ENCODE data around the gene MPZ.
"Not testable (repeated sequence)": the region's sequence is repeated elsewhere in the genome, so short reads cannot be mapped to it uniquely, and the experiment has no call there.

The MPZ gene

GRCh38 chr1:161315841-161316674, 6.3 kb upstream of the MPZ start:
- H3K36me3 ChIP-seq (ENCODE audit: insufficient read depth, low read length); H2AFZ ChIP-seq (ENCODE audit: low read length, unreplicated experiment); H3K27ac ChIP-seq (ENCODE audit: low read depth, low read length); H3K4me3 ChIP-seq (ENCODE audit: low read depth, low read length); H3K27me3 ChIP-seq (ENCODE audit: insufficient read depth, low read length); H3K4me1 ChIP-seq (ENCODE audit: control insufficient read depth, insufficient read depth, low read length, unreplicated experiment): not testable (repeated sequence)
- peaks cover 26% of the 10 kb centered on the region for H3K79me2 ChIP-seq (ENCODE audit: control insufficient read depth, insufficient read depth, low read length, unreplicated experiment)

- Histone ChIP-seq H3K36me3 (ENCODE audit: insufficient read depth, low read length) (no peaks in the 10 kb centered on the region), H3K4me3 (ENCODE audit: low read depth, low read length) (peak within 1 kb of the TSS; percentile 83), H3K79me2 (ENCODE audit: control insufficient read depth, insufficient read depth, low read length, unreplicated experiment) (peaks cover 21% of the 10 kb centered on the region), H3K4me1 (ENCODE audit: control insufficient read depth, insufficient read depth, low read length, unreplicated experiment) (peaks cover 9% of the 10 kb centered on the region), H3K27me3 (ENCODE audit: insufficient read depth, low read length) (no peaks in the 10 kb centered on the region), H2AFZ (ENCODE audit: low read length, unreplicated experiment) (peak within 1 kb of the TSS; percentile 83), H3K27ac (ENCODE audit: low read depth, low read length) (peak within 1 kb of the TSS; percentile 78)
Observed at GRCh38 chr1:161314201-161314981, 4.6 kb upstream of the MPZ start, which contains the start of gene SDHC. Gene SDHC (plus strand): TSS chr1:161314381. CDS start chr1:161314406, 25 bp downstream.

- Histone ChIP-seq H3K27ac (ENCODE audit: low read depth, low read length) (peak overlapping the region; percentile 78; the same call in 1 of the 2 replicates), H3K4me3 (ENCODE audit: low read depth, low read length) (peak overlapping the region; percentile 83), H3K4me1 (ENCODE audit: control insufficient read depth, insufficient read depth, low read length, unreplicated experiment) (peaks cover 11% of the 10 kb centered on the region), H3K27me3 (ENCODE audit: insufficient read depth, low read length) (no peaks in the 10 kb centered on the region), H3K79me2 (ENCODE audit: control insufficient read depth, insufficient read depth, low read length, unreplicated experiment) (peaks cover 20% of the 10 kb centered on the region), H3K36me3 (ENCODE audit: insufficient read depth, low read length) (no peaks in the 10 kb centered on the region), H2AFZ (ENCODE audit: low read length, unreplicated experiment) (peak overlapping the region; percentile 83)
Observed at GRCh38 chr1:161313554-161314200, 3.9 kb upstream of the MPZ start.

DNA sequence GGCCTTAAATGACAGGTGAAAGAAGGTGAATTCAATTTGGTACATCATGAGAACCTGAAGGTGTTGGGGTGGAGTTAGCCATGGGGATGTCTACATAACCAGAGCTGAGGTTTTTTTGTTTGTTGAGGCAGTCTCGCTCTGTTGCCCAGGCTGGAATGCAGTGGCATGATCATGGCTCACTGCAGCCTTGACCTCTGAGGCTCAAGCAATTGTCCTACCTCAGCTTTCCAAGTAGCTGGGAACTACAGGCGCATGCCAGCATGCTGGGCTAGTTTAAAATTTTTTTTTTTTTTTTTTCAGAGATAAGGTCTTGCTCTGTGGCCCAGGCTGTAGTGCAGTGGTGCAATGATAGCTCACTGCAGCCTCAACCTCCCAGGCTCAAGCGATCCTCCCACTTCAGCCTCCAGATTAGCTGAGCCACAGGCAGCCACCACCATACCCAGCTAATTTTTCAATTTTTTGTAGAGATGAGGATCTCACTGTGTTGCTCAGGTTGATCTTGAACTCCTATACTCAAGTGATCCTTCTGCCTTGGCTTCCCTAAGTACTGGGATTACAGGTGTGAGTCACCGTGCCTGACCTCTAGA, 1.9 kb upstream of the MPZ start:
- Histone ChIP-seq H3K79me2 (ENCODE audit: control insufficient read depth, insufficient read depth, low read length, unreplicated experiment) (peaks cover 17% of the 10 kb centered on the region), H3K36me3 (ENCODE audit: insufficient read depth, low read length) (no peaks in the 10 kb centered on the region), H3K4me3 (ENCODE audit: low read depth, low read length) (no peak overlapping the region), H3K27ac (ENCODE audit: low read depth, low read length) (no peak overlapping the region), H2AFZ (ENCODE audit: low read length, unreplicated experiment) (no peak overlapping the region), H3K27me3 (ENCODE audit: insufficient read depth, low read length) (no peaks in the 10 kb centered on the region), H3K4me1 (ENCODE audit: control insufficient read depth, insufficient read depth, low read length, unreplicated experiment) (peaks cover 31% of the 10 kb centered on the region)

DNA sequence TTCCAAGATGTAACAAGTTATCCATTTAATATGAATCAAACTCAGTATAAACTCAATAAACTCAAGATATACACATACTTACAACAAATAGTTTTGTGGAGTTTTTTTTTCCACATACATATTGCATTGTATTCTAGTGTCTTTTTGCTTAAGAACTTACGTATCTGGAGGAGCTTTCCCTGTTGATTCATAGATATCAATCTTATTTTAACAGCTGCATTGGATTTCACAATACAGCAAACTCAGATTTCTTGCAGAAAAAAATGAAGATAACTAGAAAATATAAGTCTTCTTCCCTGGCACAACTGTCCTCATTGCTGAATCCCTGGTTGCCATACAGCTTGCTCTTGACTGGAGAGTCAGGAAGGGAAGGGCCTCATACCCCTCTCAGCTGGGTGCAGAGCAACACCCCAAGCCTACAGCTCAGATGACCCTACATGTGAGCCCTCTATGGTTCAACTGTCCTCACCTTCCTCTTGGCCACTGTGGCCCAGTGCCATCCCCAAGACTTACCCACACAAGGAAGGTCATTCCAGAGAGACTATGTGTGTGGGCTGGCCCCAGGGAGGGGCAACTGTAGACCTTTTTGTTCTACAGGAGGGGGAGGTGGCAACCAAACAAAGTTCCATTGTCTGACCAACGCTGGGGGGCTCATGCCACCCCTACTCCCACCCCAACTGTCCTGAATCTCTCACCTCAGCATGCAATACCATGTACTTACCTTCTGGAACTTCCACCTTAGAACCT, 1.7 kb downstream of the MPZ start:
- H3K4me1 ChIP-seq (ENCODE audit: control insufficient read depth, insufficient read depth, low read length, unreplicated experiment): peaks cover 45% of the 10 kb centered on the region
- H3K4me3 ChIP-seq (ENCODE audit: low read depth, low read length): peak overlapping the region; percentile 4; the same call in 1 of the 2 replicates
- peak overlapping the region; percentile 67 for H3K27ac ChIP-seq (ENCODE audit: low read depth, low read length)
- no peaks in the 10 kb centered on the region for H3K27me3 ChIP-seq (ENCODE audit: insufficient read depth, low read length)
- H3K36me3 ChIP-seq (ENCODE audit: insufficient read depth, low read length): no peaks in the 10 kb centered on the region
- peak overlapping the region; percentile 2 for H2AFZ ChIP-seq (ENCODE audit: low read length, unreplicated experiment)
- H3K79me2 ChIP-seq (ENCODE audit: control insufficient read depth, insufficient read depth, low read length, unreplicated experiment): peaks cover 12% of the 10 kb centered on the region

DNA sequence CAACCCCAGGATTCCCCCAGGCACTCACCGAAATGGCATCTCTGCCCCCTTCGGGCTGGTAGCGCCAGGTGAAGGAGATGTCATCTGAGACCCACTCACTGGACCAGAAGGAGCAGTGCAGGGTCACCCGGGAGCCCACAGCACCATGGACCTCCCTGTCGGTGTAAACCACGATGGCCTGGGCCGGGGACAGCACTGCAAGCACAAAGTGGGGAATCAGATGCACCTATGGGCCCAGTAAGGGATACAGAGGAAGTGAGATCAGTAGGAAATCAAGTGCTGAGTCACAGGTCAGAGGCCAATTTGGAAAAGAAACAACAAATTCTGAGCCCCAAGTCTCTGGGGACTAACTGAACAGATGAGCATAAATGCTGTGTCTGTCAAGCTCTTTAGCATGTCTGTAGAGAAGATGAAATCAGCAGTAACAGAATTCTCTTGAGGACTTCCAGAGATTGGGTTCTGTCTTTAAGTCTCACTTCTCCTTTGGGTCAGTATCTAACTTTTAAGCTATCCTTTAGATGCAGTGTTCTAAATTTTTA, 2.5 kb downstream of the MPZ start:
- Histone ChIP-seq H2AFZ (ENCODE audit: low read length, unreplicated experiment) (no peak overlapping the region), H3K4me1 (ENCODE audit: control insufficient read depth, insufficient read depth, low read length, unreplicated experiment) (peaks cover 45% of the 10 kb centered on the region), H3K79me2 (ENCODE audit: control insufficient read depth, insufficient read depth, low read length, unreplicated experiment) (peaks cover 12% of the 10 kb centered on the region), H3K4me3 (ENCODE audit: low read depth, low read length) (peak overlapping the region; percentile 84), H3K27me3 (ENCODE audit: insufficient read depth, low read length) (no peaks in the 10 kb centered on the region), H3K27ac (ENCODE audit: low read depth, low read length) (peak overlapping the region; percentile 67), H3K36me3 (ENCODE audit: insufficient read depth, low read length) (no peaks in the 10 kb centered on the region)

DNA sequence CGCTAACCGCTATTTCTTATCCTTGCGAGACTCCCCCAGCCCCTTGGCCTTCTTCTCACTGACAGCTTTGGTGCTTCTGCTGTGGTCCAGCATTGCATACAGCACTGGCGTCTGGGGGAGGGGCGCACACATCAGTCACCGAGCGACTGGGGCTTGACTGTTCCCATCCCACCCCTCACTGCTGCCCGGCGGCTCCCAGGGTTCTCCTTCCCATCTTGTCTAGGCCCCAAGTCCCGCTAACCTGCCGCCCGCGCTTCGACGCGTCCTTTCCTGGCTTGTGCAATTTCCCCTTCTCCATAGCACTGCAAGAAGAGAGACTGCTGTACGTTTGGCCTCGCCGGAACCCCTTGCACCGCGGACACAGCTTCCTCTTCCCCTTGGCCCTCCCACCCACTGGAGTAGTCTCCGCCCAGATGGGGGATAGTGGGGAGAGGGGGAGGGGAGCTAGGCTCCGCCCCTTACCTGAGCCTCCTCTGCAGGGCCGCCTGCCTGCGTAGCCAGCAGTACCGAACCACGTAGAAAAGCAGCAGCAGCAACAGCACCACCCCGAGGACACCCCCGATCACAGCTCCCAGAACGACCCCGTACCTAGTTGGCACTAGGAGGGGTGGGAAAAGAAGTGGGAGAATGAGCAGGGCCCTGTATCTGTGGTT, 3.8 kb downstream of the MPZ start:
- no peaks in the 10 kb centered on the region for H3K27me3 ChIP-seq (ENCODE audit: insufficient read depth, low read length)
- peaks cover 45% of the 10 kb centered on the region for H3K4me1 ChIP-seq (ENCODE audit: control insufficient read depth, insufficient read depth, low read length, unreplicated experiment)
- H3K27ac ChIP-seq (ENCODE audit: low read depth, low read length): peak overlapping the region; percentile 67; the same call in 1 of the 2 replicates
- peak overlapping the region; percentile 11 for H2AFZ ChIP-seq (ENCODE audit: low read length, unreplicated experiment)
- peaks cover 12% of the 10 kb centered on the region for H3K79me2 ChIP-seq (ENCODE audit: control insufficient read depth, insufficient read depth, low read length, unreplicated experiment)
- peak overlapping the region; percentile 84 for H3K4me3 ChIP-seq (ENCODE audit: low read depth, low read length)
- no peaks in the 10 kb centered on the region for H3K36me3 ChIP-seq (ENCODE audit: insufficient read depth, low read length)

DNA sequence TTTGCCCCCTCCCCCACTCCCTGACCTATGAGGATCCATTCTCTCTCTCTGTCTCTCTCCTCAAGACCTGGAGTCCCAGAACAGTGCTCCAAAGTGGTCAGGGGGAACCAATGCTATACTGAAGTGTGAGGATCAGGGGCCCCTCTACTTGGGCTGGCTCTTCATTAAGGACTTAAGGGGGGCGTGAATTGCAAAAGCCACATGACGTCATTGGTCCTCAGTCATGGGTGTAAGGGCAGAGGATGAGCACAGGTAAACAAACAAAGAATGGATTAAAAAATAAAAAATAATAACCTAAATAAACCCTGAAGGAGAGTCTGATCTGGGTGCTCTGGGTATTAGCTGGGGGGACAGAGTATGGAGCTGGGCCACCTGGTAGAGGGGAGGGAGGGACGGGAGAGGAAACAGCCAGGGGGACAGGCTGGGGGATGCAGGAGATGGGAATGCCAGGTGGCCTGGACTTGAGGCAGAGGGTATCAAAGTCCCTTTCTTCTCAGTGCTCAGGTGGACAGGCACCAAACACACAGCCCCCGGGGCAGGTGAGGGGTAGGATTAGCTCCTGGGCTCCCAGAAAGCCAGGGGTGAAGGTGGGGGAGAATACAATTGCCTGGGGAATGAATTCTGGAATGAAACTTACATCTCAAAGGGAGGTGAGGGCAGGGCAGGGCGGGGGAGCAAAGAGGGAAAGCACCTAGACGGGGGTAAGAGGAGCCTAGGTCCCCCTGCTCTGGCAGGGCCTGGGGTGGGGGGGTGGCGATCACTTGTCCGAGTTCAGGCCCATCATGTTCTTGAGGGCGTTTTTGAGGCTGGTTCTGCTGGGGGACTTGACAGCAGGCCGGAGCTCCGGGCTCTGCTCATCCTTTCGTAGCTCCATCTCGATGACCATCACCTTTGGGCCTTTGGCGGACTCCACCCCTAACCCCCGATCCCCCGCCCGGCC, 4.6 kb downstream of the MPZ start:
- H3K27ac ChIP-seq (ENCODE audit: low read depth, low read length): no peak overlapping the region
- peaks cover 45% of the 10 kb centered on the region for H3K4me1 ChIP-seq (ENCODE audit: control insufficient read depth, insufficient read depth, low read length, unreplicated experiment)
- H3K79me2 ChIP-seq (ENCODE audit: control insufficient read depth, insufficient read depth, low read length, unreplicated experiment): peaks cover 12% of the 10 kb centered on the region
- H2AFZ ChIP-seq (ENCODE audit: low read length, unreplicated experiment): peak overlapping the region; percentile 11
- H3K36me3 ChIP-seq (ENCODE audit: insufficient read depth, low read length): no peaks in the 10 kb centered on the region
- no peaks in the 10 kb centered on the region for H3K27me3 ChIP-seq (ENCODE audit: insufficient read depth, low read length)
- peak overlapping the region; percentile 84 for H3K4me3 ChIP-seq (ENCODE audit: low read depth, low read length)

DNA sequence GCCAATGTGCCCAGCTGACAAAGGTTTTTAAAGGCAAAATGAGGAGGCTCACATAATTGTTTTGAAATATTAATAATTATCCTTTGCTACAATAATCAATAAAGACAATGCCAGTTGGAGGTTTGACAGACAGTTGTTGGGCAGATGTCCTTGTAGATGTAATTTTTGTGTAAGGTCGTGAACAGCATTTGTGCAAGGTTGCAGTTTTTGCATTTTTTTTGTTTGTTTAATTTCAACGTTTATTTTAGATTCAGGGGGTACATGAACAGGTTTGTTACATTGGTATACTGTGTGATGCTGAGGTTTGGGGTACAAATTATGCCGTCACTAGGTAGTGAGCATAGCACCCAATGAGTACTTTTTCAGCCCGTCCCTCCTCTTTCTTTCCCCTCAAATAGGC, 9.3 kb downstream of the MPZ start:
- H3K36me3 ChIP-seq (ENCODE audit: insufficient read depth, low read length): no peaks in the 10 kb centered on the region
- H3K79me2 ChIP-seq (ENCODE audit: control insufficient read depth, insufficient read depth, low read length, unreplicated experiment): peaks cover 8% of the 10 kb centered on the region
- H3K4me1 ChIP-seq (ENCODE audit: control insufficient read depth, insufficient read depth, low read length, unreplicated experiment): peaks cover 17% of the 10 kb centered on the region

More for the DNA sequence above, 9.3 kb downstream of the MPZ start:
- Histone ChIP-seq H3K27me3 (ENCODE audit: insufficient read depth, low read length) (no peaks in the 10 kb centered on the region), H2AFZ (ENCODE audit: low read length, unreplicated experiment) (no peak overlapping the region), H3K4me3 (ENCODE audit: low read depth, low read length) (no peak overlapping the region), H3K27ac (ENCODE audit: low read depth, low read length) (no peak overlapping the region)
